K562 (cell line): ENCODE measurements around the gene KCNH2. TPM values are rescaled to one million over a fixed set of nuclear protein-coding genes. Genes with fewer than 3 reads are reported as not detected.

ENCODE experiments used
- ATAC-seq: fragments of 200-7000 bp; cut with Tn5 transposase; 3 replicates; pipeline ENCODE4 v1.9.1; 2020; ENCODE audit warnings: moderate library complexity
- BruUV-seq: library from RNA; stranded (reverse); fragments of 400-500 nt; replicated peaks from 2 replicates; lab custom pipeline; 2021; lab: Mats Ljungman, UMichigan
- CTCF ChIA-PET: fragments of 300-600 bp; formaldehyde crosslinking; extraction: SDS; loops from one replicate; lab custom pipeline; 2021; ENCODE audit warnings: low intra/inter-chr PET ratio; lab: Yijun Ruan, JAX
- POLR2A ChIA-PET: fragments of 300-600, 350-650 bp; sonication (Branson Sonifier 250); formaldehyde crosslinking; extraction: SDS; loops from one replicate; lab custom pipeline; 2021; ENCODE audit warnings: antibody characterized with exemption, inconsistent platforms; lab: Yijun Ruan, JAX
- DNase-seq, 4 experiments: peaks; one replicate each; pipeline versions ENCODE4 v3.0.0 to v3.0.0-alpha.2; 2011 to 2018; ENCODE audit warnings: low spot score in 3 of 4, mixed read lengths in 3 of 4; ENCODE audit errors: extremely low read depth in 1 of 4
- FAIRE-seq: peaks from 2 replicates; lab custom pipeline; 2011; peaks lifted over from hg19 to GRCh38; lab: Jason Lieb, UNC
- H2AFZ ChIP-seq: 2 replicates; pipeline ENCODE4 v1.6.0; 2011; ENCODE audit warnings: low read depth, low read length, control low read depth, inconsistent platforms
- H3K27ac ChIP-seq: fragments of 200-600 bp; 3 replicates; pipeline ENCODE4 v1.8.0; 2011; ENCODE audit warnings: low read depth, mild to moderate bottlenecking, control low read depth, inconsistent platforms, low read length, moderate library complexity, mixed read lengths; ENCODE audit errors: extremely low read depth
- H3K27me3 ChIP-seq, 2 experiments: fragments of 300-600 bp in 1 of 2; 2 replicates in 1 of 2; 3 replicates in 1 of 2; pipeline versions ENCODE4 v1.6.0 to v1.8.0; 2011; ENCODE audit warnings: inconsistent platforms in 2 of 2, low read length in 2 of 2, mild to moderate bottlenecking in 1 of 2, mixed read lengths in 1 of 2, moderate library complexity in 1 of 2; ENCODE audit not compliant: control insufficient read depth in 2 of 2, insufficient read depth in 2 of 2
- H3K36me3 ChIP-seq: fragments of 300-600 bp; 3 replicates; pipeline ENCODE4 v1.8.0; 2011; ENCODE audit warnings: mild to moderate bottlenecking, low read length, inconsistent platforms; ENCODE audit not compliant: control insufficient read depth, insufficient read depth
- H3K4me1 ChIP-seq, 2 experiments: fragments of 200-600 bp in 1 of 2; replicated peaks in 1 of 2; 2 replicates in 1 of 2; 3 replicates in 1 of 2; pipeline versions ENCODE4 v1.5.1 to v1.8.0; 2011; ENCODE audit warnings: inconsistent platforms in 2 of 2, low read length in 2 of 2, mild to moderate bottlenecking in 1 of 2, mixed read lengths in 1 of 2, moderate library complexity in 1 of 2; ENCODE audit not compliant: control insufficient read depth in 2 of 2, insufficient read depth in 2 of 2
- H3K4me2 ChIP-seq: 2 replicates; pipeline ENCODE4 v1.6.1; 2011; ENCODE audit warnings: low read length, control low read depth, inconsistent platforms, mixed read lengths; ENCODE audit not compliant: insufficient read depth
- H3K4me3 ChIP-seq: fragments of 200-600 bp; sonication (generic), shearing (Covaris generic); 2 replicates; pipeline ENCODE4 v1.5.1; 2016; ENCODE audit warnings: control low read depth, inconsistent platforms
- H3K79me2 ChIP-seq: fragments of 200-600 bp; 3 replicates; pipeline ENCODE4 v1.8.0; 2011; ENCODE audit warnings: low read length, inconsistent platforms; ENCODE audit not compliant: control insufficient read depth, insufficient read depth
- H3K9ac ChIP-seq, 2 experiments: 2 replicates each; pipeline versions ENCODE4 v1.6.0 to v1.6.1; 2011; ENCODE audit warnings: low read depth in 2 of 2, low read length in 2 of 2, control low read depth in 1 of 2, inconsistent platforms in 1 of 2, mild to moderate bottlenecking in 1 of 2, mixed read lengths in 1 of 2; ENCODE audit not compliant: insufficient read depth in 1 of 2
- H3K9me1 ChIP-seq: one replicate; pipeline ENCODE4 v1.6.0; 2011; ENCODE audit warnings: inconsistent platforms, mild to moderate bottlenecking, low read length, moderate library complexity; ENCODE audit not compliant: control insufficient read depth, insufficient read depth
- H3K9me3 ChIP-seq: replicated peaks from 2 replicates; pipeline ENCODE4 v1.5.1; 2011; ENCODE audit warnings: low read depth, low read length, inconsistent platforms; ENCODE audit not compliant: control insufficient read depth, insufficient read depth
- H4K20me1 ChIP-seq: replicated peaks from 2 replicates; pipeline ENCODE4 v1.6.1; 2011; ENCODE audit warnings: low read length, inconsistent platforms, mixed read lengths; ENCODE audit not compliant: control insufficient read depth, insufficient read depth
- BDP1 ChIP-seq: IDR thresholded peaks from 3 replicates; pipeline ENCODE4 v1.6.1; 2011; ENCODE audit not compliant: insufficient read length, insufficient read depth
- CBFB ChIP-seq: sonication (generic); formaldehyde crosslinking; IDR thresholded peaks from 2 replicates; pipeline ENCODE4 v1.4.0; 2020; ENCODE audit warnings: mild to moderate bottlenecking, missing genetic modification reagents
- EGR1 ChIP-seq: fragments of 450-650 bp; conservative IDR thresholded peaks from 2 replicates; pipeline ENCODE4 v1.6.1; 2017; ENCODE audit warnings: mild to moderate bottlenecking
- FOXP1 ChIP-seq: sonication (generic); formaldehyde crosslinking; IDR thresholded peaks from 2 replicates; pipeline ENCODE4 v1.8.0; 2022; ENCODE audit warnings: mild to moderate bottlenecking, missing genetic modification reagents
- JUND ChIP-seq, 2 experiments: IDR thresholded peaks; 2 replicates in 1 of 2; 3 replicates in 1 of 2; pipeline ENCODE4 v1.6.1; 2011; ENCODE audit warnings: borderline replicate concordance in 2 of 2, low read depth in 2 of 2, low read length in 2 of 2, improper control_type of control experiment in 1 of 2, missing biosample characterization in 1 of 2, missing genetic modification characterization in 1 of 2, missing genetic modification reagents in 1 of 2
- POLR2G ChIP-seq: fragments of 200-400 bp; formaldehyde crosslinking; IDR thresholded peaks from 2 replicates; pipeline ENCODE4 v1.6.1; 2017; ENCODE audit warnings: low read depth, mild to moderate bottlenecking, antibody characterized with exemption, low read length, moderate library complexity
- RBFOX2 ChIP-seq: fragments of 200-400 bp; formaldehyde crosslinking; IDR thresholded peaks from 2 replicates; pipeline ENCODE4 v1.6.1; 2017; ENCODE audit warnings: low read depth, mild to moderate bottlenecking, low read length, moderate library complexity
- RBM22 ChIP-seq: fragments of 200-400 bp; formaldehyde crosslinking; IDR thresholded peaks from 2 replicates; pipeline ENCODE4 v1.6.1; 2018; ENCODE audit warnings: low read length, low read depth; ENCODE audit not compliant: poor library complexity, severe bottlenecking
- TARDBP ChIP-seq: fragments of 450-650 bp; IDR thresholded peaks from 2 replicates; pipeline ENCODE4 v1.6.1; 2016
- TFAM ChIP-seq: fragments of 250-450 bp; sonication (Bioruptor Pico); conservative IDR thresholded peaks from 2 replicates; pipeline ENCODE4 v1.5.0; 2021; ENCODE audit warnings: mild to moderate bottlenecking, moderate library complexity
- ZBTB34 ChIP-seq: fragments of 250-450 bp; sonication (Bioruptor Pico); IDR thresholded peaks from 2 replicates; pipeline ENCODE4 v1.8.0; 2021; ENCODE audit warnings: mild to moderate bottlenecking, moderate library complexity
- ZBTB7A ChIP-seq: IDR thresholded peaks from 2 replicates; pipeline ENCODE4 v1.6.1; 2011; ENCODE audit warnings: low read depth, mild to moderate bottlenecking, low read length, moderate library complexity, borderline replicate concordance; ENCODE audit not compliant: control insufficient read depth
- ZNF263 ChIP-seq: sonication (generic); formaldehyde crosslinking; IDR thresholded peaks from 2 replicates; pipeline ENCODE4 v1.8.0; 2022; ENCODE audit warnings: mild to moderate bottlenecking, missing genetic modification reagents, borderline replicate concordance
- ZNF644 ChIP-seq: fragments of 200-800 bp; sonication (Bioruptor generic); IDR thresholded peaks from 2 replicates; pipeline ENCODE4 v1.6.1; 2016; ENCODE audit warnings: low read depth, missing genetic modification characterization, missing compliant biosample characterization
- WGBS: fragments of 100-300 bp; shearing (Covaris generic); methylation state at CpG from one replicate; pipeline ENCODE4 v1.1.6; 2016; ENCODE audit warnings: low coverage, mixed read lengths; ENCODE audit not compliant: insufficient coverage; ENCODE audit errors: missing lambda C conversion rate; 5-methylcytosine and 5-hydroxymethylcytosine counted together
- in situ Hi-C: fragments of 300-500 bp; cut with MboI; formaldehyde crosslinking; loops from 4 replicates; pipeline ENCODE4 v1.15.0; 2018; ENCODE audit warnings: inconsistent platforms, mixed read lengths
- intact Hi-C: fragments of 100-400 bp; cut with micrococcal nuclease; formaldehyde crosslinking; loops from 2 replicates; pipeline ENCODE4 v1.14.2; 2022
- polyA plus RNA-seq, 8 experiments: library from polyadenylated mRNA; depleted of rRNA in 4 of 8; stranded (reverse) in 5 of 8; unstranded in 3 of 8; fragments of >200 nt; fragmentation: Nextera tagmentation in 2 of 8; fragmentation: Illumina TruSeq in 1 of 8; extraction: Ambion mirVana in 2 of 8; extraction: Trizol in 1 of 8; gene quantifications; 2 replicates each; pipeline versions ENCODE4 v1.2.1 to v1.2.3, GENCODE V29; 2011 to 2014; ENCODE audit warnings: inconsistent platforms in 1 of 8, missing spikeins in 1 of 8
- total RNA-seq, 7 experiments: library from RNA; depleted of rRNA in 6 of 7; stranded (reverse); fragments of >200 nt in 6 of 7; fragmentation: Illumina TruSeq in 2 of 7; extraction: Trizol in 2 of 7; gene quantifications; 2 replicates each; pipeline versions ENCODE4 v1.2.1 to v1.2.3, GENCODE V29; 2011 to 2021; ENCODE audit warnings: low replicate concordance in 1 of 7
- TF ChIP-seq, protein P1 (sequence below), 2 experiments: fragments of 450-650 bp; IDR thresholded peaks; 2 replicates each; pipeline ENCODE4 v1.6.1; 2018; ENCODE audit warnings: mild to moderate bottlenecking in 2 of 2, low read depth in 1 of 2; ENCODE audit not compliant: partially characterized antibody in 2 of 2

KCNH2 gene
- total and polyA plus RNA-seq, 9 of the 15 experiments (the other 6 are each of a cell fraction or from before 2014, with no cell fraction given): 18.1 to 368 (median 218) TPM

DNA sequence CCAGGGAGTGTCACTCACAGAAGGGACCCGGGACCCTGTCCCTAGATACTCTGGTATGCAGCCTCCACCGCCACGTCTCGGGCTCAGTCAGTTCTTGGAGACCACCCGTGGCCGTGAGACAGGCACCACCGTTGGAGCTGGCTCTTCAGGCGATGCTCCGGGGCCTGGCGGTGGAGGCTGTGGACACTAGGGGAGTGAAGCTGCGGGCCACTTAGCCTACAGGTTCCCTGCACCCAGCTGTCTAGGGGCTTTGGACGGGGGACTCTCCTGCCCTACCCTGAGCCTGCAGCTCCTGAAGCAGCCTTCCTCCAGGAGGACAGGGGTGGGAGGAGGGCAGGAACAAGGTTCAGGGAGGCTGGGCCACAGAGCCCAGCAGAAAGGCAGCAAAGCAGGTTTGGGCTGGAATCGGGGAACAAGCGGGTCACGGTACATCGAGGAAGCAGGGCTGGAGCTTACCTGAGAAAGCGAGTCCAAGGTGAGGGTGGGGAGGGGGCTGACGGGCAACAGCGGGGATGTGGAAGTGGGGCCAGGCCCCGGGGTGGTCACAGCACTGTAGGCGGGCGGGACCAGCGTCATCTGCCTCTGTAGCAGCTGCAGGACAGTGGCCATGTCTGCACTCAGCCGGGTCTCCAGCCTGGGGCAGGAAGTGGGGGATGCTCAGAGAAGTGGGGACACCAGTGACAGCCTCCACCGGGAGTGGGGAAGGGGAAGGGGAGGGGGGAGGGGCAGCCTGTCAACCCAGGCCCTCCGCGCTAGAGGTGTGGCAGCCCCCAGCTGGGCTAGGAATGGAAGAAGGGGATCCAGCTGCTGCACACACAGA is 31.5 kb downstream of the KCNH2 start:
- BruUV-seq: no TSS peak
- peaks cover 78% of the 10 kb centered on the region for H3K36me3 ChIP-seq
- no peak overlapping the region for H3K27ac ChIP-seq
- CTCF ChIA-PET: no interaction called here
- no peak overlapping the region for H3K4me3 ChIP-seq
- no peaks in the 10 kb centered on the region for H3K27me3 ChIP-seq
- FAIRE-seq (no peak), ATAC-seq (no peak), DNase-seq (no peak)
- in situ Hi-C loops: no loop called here
- no peak overlapping the region for H3K4me2 ChIP-seq
- no peaks in the 10 kb centered on the region for H3K9me3 ChIP-seq
- H3K79me2 ChIP-seq: peaks cover 37% of the 10 kb centered on the region
- 92% methylated on average over 25 of the region's 27 CpGs for WGBS
- peaks cover 9% of the 10 kb centered on the region for H3K9me1 ChIP-seq
- no peak overlapping the region for H2AFZ ChIP-seq
- peaks cover 36 to 91% of the 10 kb centered on the region in 2 experiments for H3K4me1 ChIP-seq
- intact Hi-C loops: no loop called here
- POLR2A ChIA-PET: interaction anchor here (0.6 to 1.9 kb wide), 7 partner anchors 9 to 242 kb away, joined by 3 to 9 read pairs (median 7); no protein-coding TSS in a partner anchor
- peaks cover 8% of the 10 kb centered on the region; the same call in 1 of the 2 replicates for H4K20me1 ChIP-seq
- H3K9ac ChIP-seq: peak overlapping the region in 1 of 2 experiments; percentile 82; a peak in 2 of 4 replicates
- no peak for TF ChIP-seq CBFB
- no peak for TF ChIP-seq EGR1
- no peak for TF ChIP-seq BDP1
- no peak for TF ChIP-seq ZBTB34 (CRISPR knock-in tag)
- no peak for TF ChIP-seq FOXP1
- TF ChIP-seq RBM22: peak; percentile 80
- TF ChIP-seq RBFOX2: peak; percentile 36; the same call in 1 of the 2 replicates
- peak; percentile 65; the same call in 1 of the 2 replicates for TF ChIP-seq POLR2G
- TF ChIP-seq ZNF644: no peak
- TF ChIP-seq TFAM (CRISPR knock-in tag): no peak
- 0 out of 2 replicates have a peak, but pooled peaks have one; percentile 0 for TF ChIP-seq ZBTB7A
- TF ChIP-seq, protein P1, sequence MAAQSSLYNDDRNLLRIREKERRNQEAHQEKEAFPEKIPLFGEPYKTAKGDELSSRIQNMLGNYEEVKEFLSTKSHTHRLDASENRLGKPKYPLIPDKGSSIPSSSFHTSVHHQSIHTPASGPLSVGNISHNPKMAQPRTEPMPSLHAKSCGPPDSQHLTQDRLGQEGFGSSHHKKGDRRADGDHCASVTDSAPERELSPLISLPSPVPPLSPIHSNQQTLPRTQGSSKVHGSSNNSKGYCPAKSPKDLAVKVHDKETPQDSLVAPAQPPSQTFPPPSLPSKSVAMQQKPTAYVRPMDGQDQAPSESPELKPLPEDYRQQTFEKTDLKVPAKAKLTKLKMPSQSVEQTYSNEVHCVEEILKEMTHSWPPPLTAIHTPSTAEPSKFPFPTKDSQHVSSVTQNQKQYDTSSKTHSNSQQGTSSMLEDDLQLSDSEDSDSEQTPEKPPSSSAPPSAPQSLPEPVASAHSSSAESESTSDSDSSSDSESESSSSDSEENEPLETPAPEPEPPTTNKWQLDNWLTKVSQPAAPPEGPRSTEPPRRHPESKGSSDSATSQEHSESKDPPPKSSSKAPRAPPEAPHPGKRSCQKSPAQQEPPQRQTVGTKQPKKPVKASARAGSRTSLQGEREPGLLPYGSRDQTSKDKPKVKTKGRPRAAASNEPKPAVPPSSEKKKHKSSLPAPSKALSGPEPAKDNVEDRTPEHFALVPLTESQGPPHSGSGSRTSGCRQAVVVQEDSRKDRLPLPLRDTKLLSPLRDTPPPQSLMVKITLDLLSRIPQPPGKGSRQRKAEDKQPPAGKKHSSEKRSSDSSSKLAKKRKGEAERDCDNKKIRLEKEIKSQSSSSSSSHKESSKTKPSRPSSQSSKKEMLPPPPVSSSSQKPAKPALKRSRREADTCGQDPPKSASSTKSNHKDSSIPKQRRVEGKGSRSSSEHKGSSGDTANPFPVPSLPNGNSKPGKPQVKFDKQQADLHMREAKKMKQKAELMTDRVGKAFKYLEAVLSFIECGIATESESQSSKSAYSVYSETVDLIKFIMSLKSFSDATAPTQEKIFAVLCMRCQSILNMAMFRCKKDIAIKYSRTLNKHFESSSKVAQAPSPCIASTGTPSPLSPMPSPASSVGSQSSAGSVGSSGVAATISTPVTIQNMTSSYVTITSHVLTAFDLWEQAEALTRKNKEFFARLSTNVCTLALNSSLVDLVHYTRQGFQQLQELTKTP (IDR thresholded peaks at IDR 0.05; ENCODE audit: low read depth in 1 of 2, partially characterized antibody in 2 of 2): no peak
- no peak for TF ChIP-seq JUND (IDR thresholded peaks at IDR 0.05; ENCODE audit: borderline replicate concordance, low read depth, low read length)
- no peak for TF ChIP-seq JUND (tag; IDR thresholded peaks at IDR 0.05; ENCODE audit: borderline replicate concordance, low read depth, low read length)
- TF ChIP-seq TARDBP: no peak
- 0 out of 2 replicates have a peak, but pooled peaks have one; percentile 71 for TF ChIP-seq ZNF263 (CRISPR knock-in tag)
